ENCODE results near the gene CFAP99. TPM values are rescaled to one million over a fixed set of nuclear protein-coding genes. Genes with fewer than 3 reads are reported as not detected.

Gene CFAP99
- total and polyA plus RNA-seq, 2 of the 8 experiments (the other 6 are each of a cell fraction or from before 2014, with no cell fraction given) = not detected

DNA sequence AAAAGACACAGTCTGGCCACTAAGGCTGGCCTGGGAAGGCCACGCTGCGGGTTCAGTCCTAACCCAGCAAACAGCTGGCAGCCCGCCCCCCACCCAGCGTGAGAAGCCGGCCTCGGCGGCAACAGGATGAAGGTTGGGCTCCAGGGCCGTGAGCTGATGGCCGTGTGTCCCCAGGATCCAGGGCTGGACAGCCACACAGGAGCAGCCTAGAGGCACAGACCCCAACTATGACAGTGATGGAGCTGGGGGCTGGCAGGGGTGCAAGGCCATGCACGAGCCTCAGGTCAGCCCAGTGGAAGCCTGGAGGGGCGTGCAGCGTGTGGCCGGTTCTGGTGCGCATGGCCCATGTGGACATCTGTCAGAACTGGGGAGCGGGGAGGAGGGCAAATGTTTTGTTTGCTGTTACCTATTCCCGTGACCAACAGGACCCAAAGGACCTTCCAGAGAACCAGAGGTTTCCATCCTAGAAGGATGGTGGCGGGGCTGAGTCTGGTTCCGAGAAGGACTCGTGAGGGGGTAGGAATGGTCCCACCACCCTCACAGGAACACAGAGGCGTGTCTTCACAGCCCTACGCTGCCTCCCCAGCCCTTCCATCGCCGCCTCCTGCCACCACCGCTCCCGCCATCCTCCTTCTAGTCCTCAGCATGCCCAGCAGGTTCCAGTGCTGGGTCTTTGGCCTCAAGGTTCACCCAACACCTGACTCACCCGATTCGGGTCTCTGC lies 46.8 kb upstream of the CFAP99 start:
- Histone ChIP-seq H2BK120ac (replicated peaks; ENCODE audit: low read depth, low read length) (no peak overlapping the region), H3K4me2 (ENCODE audit: insufficient read depth in 1 of 2, low read depth in 2 of 2, low read length in 2 of 2) (no peak overlapping the region), H3K23me2 (ENCODE audit: low read depth, low read length) (no peaks in the 10 kb centered on the region), H3K56ac (replicated peaks; ENCODE audit: insufficient read length, low read depth, low read length) (no peak overlapping the region), H2AFZ (ENCODE audit: low read length) (no peak overlapping the region), H2BK15ac (ENCODE audit: low read length) (no peak overlapping the region), H3K79me2 (ENCODE audit: control insufficient read depth in 1 of 2, insufficient read depth in 2 of 2, low read length in 2 of 2) (no peaks in the 10 kb centered on the region), H3K18ac (ENCODE audit: extremely low read depth, low read length) (no peak overlapping the region), H3K27ac (ENCODE audit: low read depth, low read length) (no peak overlapping the region), H4K20me1 (replicated peaks in 1 of 2; ENCODE audit: control insufficient read depth in 1 of 2, insufficient read depth in 2 of 2, low read length in 2 of 2) (no peaks in the 10 kb centered on the region), H3K4me1 (replicated peaks in 1 of 4; ENCODE audit: control insufficient read depth in 3 of 4, insufficient read depth in 4 of 4, low read length in 3 of 4) (no peaks in the 10 kb centered on the region), H3K14ac (ENCODE audit: insufficient read length) (no peak overlapping the region), H3K9me3 (ENCODE audit: insufficient read depth in 2 of 2, low read depth in 1 of 2, low read length in 1 of 2) (peaks cover 0 to 4% of the 10 kb centered on the region in 2 experiments; a peak in 3 of 4 replicates), H3K4me3 (ENCODE audit: extremely low read depth in 1 of 4, insufficient read depth in 2 of 4, low read depth in 3 of 4, low read length in 4 of 4) (no peak overlapping the region), H4K8ac (ENCODE audit: extremely low read depth, insufficient read depth, low read length) (no peak overlapping the region), H3K79me1 (ENCODE audit: low read depth, low read length) (no peaks in the 10 kb centered on the region), H3K27me3 (replicated peaks in 1 of 4; ENCODE audit: control insufficient read depth in 3 of 4, extremely low read depth in 1 of 4, insufficient read depth in 3 of 4, low read length in 3 of 4) (no peaks in the 10 kb centered on the region), H2BK5ac (ENCODE audit: low read depth, low read length) (no peak overlapping the region), H3K4ac (replicated peaks; ENCODE audit: insufficient read length, low read depth, low read length) (no peak overlapping the region), H2BK12ac (ENCODE audit: low read depth, low read length) (no peak overlapping the region), H3K36me3 (ENCODE audit: control insufficient read depth in 2 of 4, insufficient read depth in 4 of 4, low read length in 3 of 4) (no peaks in the 10 kb centered on the region), H3K23ac (ENCODE audit: insufficient read length) (no peak overlapping the region), H2AK5ac (ENCODE audit: low read depth, low read length) (no peak overlapping the region), H4K5ac (ENCODE audit: insufficient read length, low read depth, low read length) (no peak overlapping the region), H2BK20ac (ENCODE audit: low read length) (no peak overlapping the region), H3K9ac (replicated peaks in 1 of 4; ENCODE audit: extremely low read depth in 1 of 4, low read depth in 3 of 4, low read length in 3 of 4) (no peak overlapping the region; a peak in 1 of 7 replicates), H4K91ac (replicated peaks; ENCODE audit: insufficient read length, low read length) (no peak overlapping the region)
- ChIA-PET POLR2A (ENCODE audit: partially characterized antibody) (no interaction called here), CTCF (ENCODE audit: partially characterized antibody) (interaction anchor here (0.8 kb wide), 1 partner anchor 152 kb away, joined by 4 read pairs; no protein-coding TSS in a partner anchor)
- FAIRE-seq (no peak), DNase-seq (ENCODE audit: low read depth in 1 of 2, low spot score in 2 of 2) (no peak)
- 87% methylated on average over 27 of the region's 27 CpGs; no CpG with 5 or more reads in 1 of the 2 experiments for WGBS, 2 experiments (ENCODE audit: extremely low coverage in 1 of 2, insufficient coverage in 1 of 2, insufficient read length in 1 of 2, insufficient replicate concordance in 2 of 2, low coverage in 1 of 2, low lambda C conversion rate in 2 of 2, missing lambda C conversion rate in 1 of 2)
- TF ChIP-seq MAFK (IDR thresholded peaks at IDR 0.05; ENCODE audit: low read depth, low read length) = no peak

Data from H1 (cell line).